SK-N-SH (cell line): ENCODE measurements around the gene STAB1. TPM values are rescaled to one million over a fixed set of nuclear protein-coding genes. Genes with fewer than 3 reads are reported as not detected.

Experiments used
- CTCF ChIA-PET: fragments of 300-600, 350-600 bp; formaldehyde crosslinking; extraction: SDS; loops from one replicate; lab custom pipeline; 2021; lab: Yijun Ruan, JAX
- POLR2A ChIA-PET: fragments of 350-600 bp; sonication (Branson Sonifier 250); formaldehyde crosslinking; extraction: SDS; loops from one replicate; lab custom pipeline; 2020; ENCODE audit warnings: antibody characterized with exemption, inconsistent platforms; lab: Yijun Ruan, JAX
- DNase-seq: peaks from one replicate; pipeline ENCODE4 v3.0.0; 2012
- H2AFZ ChIP-seq: fragments of 200-600 bp; sonication (generic); 2 replicates; pipeline ENCODE4 v1.8.1; 2016; ENCODE audit warnings: antibody characterized with exemption, mild to moderate bottlenecking, low read depth
- H3F3A ChIP-seq: fragments of 200-600 bp; sonication (generic); replicated peaks from 2 replicates; pipeline ENCODE3; 2016; ENCODE audit warnings: antibody characterized with exemption, mild to moderate bottlenecking; ENCODE audit not compliant: insufficient read depth
- H3K27ac ChIP-seq, 2 experiments: fragments of 200-500 bp in 1 of 2; fragments of 200-600 bp in 1 of 2; sonication (Bioruptor generic) in 1 of 2; sonication (generic), shearing (Covaris generic) in 1 of 2; 2 replicates each; pipeline versions ENCODE4 v1.5.1 to v1.6.1; 2014 to 2016; ENCODE audit warnings: low read depth in 2 of 2, inconsistent platforms in 1 of 2, low read length in 1 of 2, mild to moderate bottlenecking in 1 of 2, mixed read lengths in 1 of 2
- H3K27me3 ChIP-seq: fragments of 200-600 bp; sonication (generic), shearing (Covaris generic); 2 replicates; pipeline ENCODE4 v1.6.1; 2016; ENCODE audit warnings: mixed run types; ENCODE audit not compliant: insufficient read depth
- H3K36me3 ChIP-seq, 2 experiments: fragments of 200-500 bp in 1 of 2; fragments of 200-600 bp in 1 of 2; sonication (Bioruptor generic) in 1 of 2; sonication (generic) in 1 of 2; replicated peaks in 1 of 2; 2 replicates each; pipeline versions ENCODE3 to v1.5.1; 2014 to 2016; ENCODE audit warnings: low read length in 1 of 2, mild to moderate bottlenecking in 1 of 2; ENCODE audit not compliant: insufficient read depth in 2 of 2, control insufficient read depth in 1 of 2
- H3K4me1 ChIP-seq, 2 experiments: fragments of 200-500 bp in 1 of 2; fragments of 200-600 bp in 1 of 2; sonication (Bioruptor generic) in 1 of 2; sonication (generic), shearing (Covaris generic) in 1 of 2; 2 replicates each; pipeline versions ENCODE4 v1.5.1 to v1.6.1; 2014 to 2016; ENCODE audit warnings: low read depth in 1 of 2, low read length in 1 of 2, mixed run types in 1 of 2; ENCODE audit not compliant: insufficient read depth in 2 of 2, control insufficient read depth in 1 of 2
- H3K4me2 ChIP-seq: fragments of 200-600 bp; sonication (generic), shearing (Covaris generic); 2 replicates; pipeline ENCODE4 v1.6.1; 2017; ENCODE audit warnings: mixed run types
- H3K4me3 ChIP-seq, 2 experiments: fragments of 200-500 bp in 1 of 2; fragments of 200-600 bp in 1 of 2; sonication (Bioruptor generic) in 1 of 2; sonication (generic), shearing (Covaris generic) in 1 of 2; 2 replicates each; pipeline versions ENCODE4 v1.5.1 to v1.8.1; 2014 to 2016; ENCODE audit warnings: low read depth in 2 of 2, inconsistent platforms in 1 of 2, low read length in 1 of 2, mild to moderate bottlenecking in 1 of 2, mixed read lengths in 1 of 2, moderate library complexity in 1 of 2
- H3K79me2 ChIP-seq: fragments of 200-600 bp; sonication (generic); 2 replicates; pipeline ENCODE4 v1.8.1; 2017; ENCODE audit warnings: mild to moderate bottlenecking; ENCODE audit not compliant: insufficient read depth
- H3K9ac ChIP-seq: fragments of 200-600 bp; sonication (generic); 2 replicates; pipeline ENCODE4 v1.6.1; 2017; ENCODE audit warnings: mixed run types
- H3K9me2 ChIP-seq: fragments of 200-600 bp; sonication (generic); 2 replicates; pipeline ENCODE4 v1.6.1; 2017; ENCODE audit warnings: mixed run types
- H3K9me3 ChIP-seq: fragments of 200-600 bp; sonication (generic); 2 replicates; pipeline ENCODE4 v1.6.1; 2017; ENCODE audit warnings: mixed run types, mild to moderate bottlenecking, moderate library complexity
- H4K20me1 ChIP-seq: fragments of 200-600 bp; sonication (generic); 2 replicates; pipeline ENCODE4 v1.6.1; 2017; ENCODE audit warnings: mild to moderate bottlenecking, mixed run types; ENCODE audit not compliant: insufficient read depth
- CHD2 ChIP-seq: fragments of 150-350 bp; IDR thresholded peaks from 2 replicates; pipeline ENCODE4 v1.6.1; 2018; ENCODE audit warnings: low read length; ENCODE audit not compliant: partially characterized antibody
- FOSL2 ChIP-seq: IDR thresholded peaks from 2 replicates; pipeline ENCODE4 v1.4.0; 2012; ENCODE audit warnings: low read depth, mild to moderate bottlenecking, moderate library complexity, borderline replicate concordance
- FOXJ3 ChIP-seq: sonication (generic); formaldehyde crosslinking; IDR thresholded peaks from 2 replicates; pipeline ENCODE4 v1.5.1; 2020; ENCODE audit warnings: mild to moderate bottlenecking, missing genetic modification reagents
- GATA2 ChIP-seq: sonication (generic); formaldehyde crosslinking; IDR thresholded peaks from 2 replicates; pipeline ENCODE4 v1.5.0; 2020; ENCODE audit warnings: mild to moderate bottlenecking, missing genetic modification reagents
- NFIC ChIP-seq: IDR thresholded peaks from 2 replicates; pipeline ENCODE4 v1.4.0; 2012; ENCODE audit warnings: borderline replicate concordance
- NRF1 ChIP-seq: IDR thresholded peaks from 2 replicates; pipeline ENCODE4 v1.6.1; 2012; ENCODE audit warnings: low read depth, mild to moderate bottlenecking, low read length
- PBX3 ChIP-seq: IDR thresholded peaks from 2 replicates; pipeline ENCODE4; 2012
- POLR2AphosphoS5 ChIP-seq: IDR thresholded peaks from 2 replicates; pipeline ENCODE4 v1.6.1; 2012; ENCODE audit warnings: low read depth, low read length
- RCOR1 ChIP-seq: fragments of 150-350 bp; IDR thresholded peaks from 2 replicates; pipeline ENCODE4 v1.6.1; 2017; ENCODE audit warnings: antibody characterized with exemption, low read length
- RFX5 ChIP-seq: IDR thresholded peaks from 2 replicates; pipeline ENCODE4 v1.6.1; 2012; ENCODE audit warnings: mild to moderate bottlenecking, improper control_type of control experiment, low read length
- SIN3A ChIP-seq: IDR thresholded peaks from 2 replicates; pipeline ENCODE4 v1.6.1; 2012; ENCODE audit warnings: low read depth, mild to moderate bottlenecking, low read length, moderate library complexity, borderline replicate concordance
- SMC3 ChIP-seq: IDR thresholded peaks from 2 replicates; pipeline ENCODE4 v1.6.1; 2012; ENCODE audit warnings: low read depth, low read length, improper control_type of control experiment
- TCF12 ChIP-seq: IDR thresholded peaks from 2 replicates; pipeline ENCODE4 v1.4.0; 2012
- TEAD4 ChIP-seq: IDR thresholded peaks from 2 replicates; pipeline ENCODE4 v1.4.0; 2012; ENCODE audit warnings: mild to moderate bottlenecking, borderline replicate concordance; ENCODE audit not compliant: insufficient read depth
- YY1 ChIP-seq: IDR thresholded peaks from 2 replicates; pipeline ENCODE4 v1.4.0; 2012; ENCODE audit warnings: low read depth, mild to moderate bottlenecking
- WGBS: methylation state at CpG from one replicate; pipeline ENCODE4 v1.1.6; 2017; ENCODE audit warnings: low lambda C conversion rate; 5-methylcytosine and 5-hydroxymethylcytosine counted together
- polyA plus RNA-seq, 3 experiments: library from polyadenylated mRNA; depleted of rRNA; stranded (reverse); fragments of >200 nt; gene quantifications; 2 replicates each; pipeline ENCODE4 v1.2.3, GENCODE V29; 2012
- TF ChIP-seq, protein P1 (sequence below): IDR thresholded peaks from 2 replicates; pipeline ENCODE4 v1.4.0; 2012; ENCODE audit warnings: low read depth, borderline replicate concordance

Gene STAB1
- polyA plus RNA-seq, 1 of the 3 experiments (the other 2 are of a cell fraction), result 0.05 TPM

- Histone ChIP-seq H3K4me1 (peaks cover 0 to 14% of the 10 kb centered on the region in 2 experiments; a peak in 1 of 4 replicates), H3K9me3 (no peaks in the 10 kb centered on the region), H3K4me2 (no peak overlapping the region), H3F3A (no peaks in the 10 kb centered on the region), H3K36me3 (no peaks in the 10 kb centered on the region), H3K4me3 (no peak overlapping the region), H2AFZ (no peak overlapping the region), H3K79me2 (no peaks in the 10 kb centered on the region), H3K27ac (no peak overlapping the region), H4K20me1 (no peaks in the 10 kb centered on the region), H3K9me2 (no peaks in the 10 kb centered on the region), H3K9ac (no peak overlapping the region), H3K27me3 (no peaks in the 10 kb centered on the region)
- TF ChIP-seq, protein P1, sequence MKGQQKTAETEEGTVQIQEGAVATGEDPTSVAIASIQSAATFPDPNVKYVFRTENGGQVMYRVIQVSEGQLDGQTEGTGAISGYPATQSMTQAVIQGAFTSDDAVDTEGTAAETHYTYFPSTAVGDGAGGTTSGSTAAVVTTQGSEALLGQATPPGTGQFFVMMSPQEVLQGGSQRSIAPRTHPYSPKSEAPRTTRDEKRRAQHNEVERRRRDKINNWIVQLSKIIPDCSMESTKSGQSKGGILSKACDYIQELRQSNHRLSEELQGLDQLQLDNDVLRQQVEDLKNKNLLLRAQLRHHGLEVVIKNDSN, result no peak
- TF ChIP-seq NFIC (no peak), FOSL2 (no peak), POLR2AphosphoS5 (no peak)
- WGBS, result 82% methylated on average over 2 of the region's 11 CpGs
- POLR2A ChIA-PET, result no interaction called here
- DNase-seq, result no peak
- CTCF ChIA-PET, result interaction anchor here (1.8 to 1.9 kb wide), 2 partner anchors 10 to 43 kb away, joined by 4 to 9 read pairs; no protein-coding TSS in a partner anchor
Measured at GRCh38 chr3:52514576-52514975, 19.4 kb downstream of the STAB1 start.

- no peaks in the 10 kb centered on the region for H3K27me3 ChIP-seq
- no peaks in the 10 kb centered on the region for H3K9me3 ChIP-seq
- POLR2A ChIA-PET, result no interaction called here
- no peak overlapping the region for H2AFZ ChIP-seq
- DNase-seq, result no peak
- H3K36me3 ChIP-seq, result no peaks in the 10 kb centered on the region
- no peaks in the 10 kb centered on the region for H3F3A ChIP-seq
- CTCF ChIA-PET, result interaction anchor here (1.8 to 1.9 kb wide), 2 partner anchors 11 to 43 kb away, joined by 4 to 9 read pairs; no protein-coding TSS in a partner anchor
- no peak for TF ChIP-seq FOXJ3 (CRISPR knock-in tag)
- no peak for TF ChIP-seq NFIC
- no peak for TF ChIP-seq POLR2AphosphoS5
- TF ChIP-seq SMC3, result no peak
- no peak for TF ChIP-seq TEAD4
- no peak for TF ChIP-seq PBX3
- TF ChIP-seq RCOR1, result no peak
- no peak for TF ChIP-seq NRF1
- no peak for TF ChIP-seq CHD2
- TF ChIP-seq YY1, result no peak
- TF ChIP-seq SIN3A, result no peak
- TF ChIP-seq TCF12, result no peak
- no peak for TF ChIP-seq GATA2
- TF ChIP-seq RFX5, result no peak
- TF ChIP-seq, protein P1, result no peak
- H3K27ac ChIP-seq, result no peak overlapping the region
- no peak overlapping the region for H3K4me2 ChIP-seq
- no peaks in the 10 kb centered on the region for H3K79me2 ChIP-seq
- no peak overlapping the region for H3K9ac ChIP-seq
- H4K20me1 ChIP-seq, result no peaks in the 10 kb centered on the region
- H3K9me2 ChIP-seq, result no peaks in the 10 kb centered on the region
- H3K4me3 ChIP-seq, result no peak overlapping the region
- H3K4me1 ChIP-seq, result peaks cover 0 to 14% of the 10 kb centered on the region in 2 experiments; a peak in 1 of 4 replicates
- WGBS, result 66% methylated on average over 6 of the region's 6 CpGs
Measured at GRCh38 chr3:52515192-52515591, 20.1 kb downstream of the STAB1 start.
